Endothelial cell (in vitro differentiated cells): ENCODE results near the gene TMEM203. TPM values are rescaled to one million over a fixed set of nuclear protein-coding genes. Genes with fewer than 3 reads are reported as not detected.

ENCODE experiments used
- DNase-seq: peaks from one replicate; pipeline ENCODE4 v3.0.0; 2021; ENCODE audit warnings: low spot score
- H3K27ac Mint-ChIP-seq: one replicate; pipeline ENCODE4 v1.8.0; 2021; ENCODE audit warnings: mixed read lengths, inconsistent platforms; ENCODE audit not compliant: unreplicated experiment
- H3K27me3 Mint-ChIP-seq: one replicate; pipeline ENCODE4 v1.8.0; 2021; ENCODE audit warnings: mild to moderate bottlenecking, moderate library complexity, mixed read lengths, inconsistent platforms; ENCODE audit not compliant: unreplicated experiment
- H3K36me3 Mint-ChIP-seq: one replicate; pipeline ENCODE4 v1.8.0; 2021; ENCODE audit warnings: mild to moderate bottlenecking, low read depth, mixed read lengths, inconsistent platforms; ENCODE audit not compliant: unreplicated experiment
- H3K4me1 Mint-ChIP-seq: one replicate; pipeline ENCODE4 v1.8.0; 2021; ENCODE audit warnings: mild to moderate bottlenecking, mixed read lengths, inconsistent platforms; ENCODE audit not compliant: unreplicated experiment
- H3K4me3 Mint-ChIP-seq: one replicate; pipeline ENCODE4 v1.8.0; 2021; ENCODE audit warnings: mild to moderate bottlenecking, mixed read lengths, inconsistent platforms; ENCODE audit not compliant: unreplicated experiment
- H3K9me3 Mint-ChIP-seq: one replicate; pipeline ENCODE4 v1.8.0; 2021; ENCODE audit warnings: mixed read lengths, inconsistent platforms; ENCODE audit not compliant: unreplicated experiment
- total RNA-seq: library from RNA; stranded (reverse); fragmentation: NEBNext Ultra II Directional; extraction: Animal tissue kit (Norgen Biotek cat#: 25700); gene quantifications from one replicate; pipeline ENCODE4 v1.2.1, GENCODE V29; 2021; ENCODE audit not compliant: unreplicated experiment
- TF ChIP-seq, protein P1 (sequence below): fragments of 200-600 bp; sonication (generic); IDR thresholded peaks from one replicate; pipeline ENCODE4 v1.5.0; 2021; ENCODE audit warnings: antibody characterized with exemption; ENCODE audit not compliant: unreplicated experiment

TMEM203 gene
- total RNA-seq, 1 donor from 2014 or later: 27.4 TPM

DNA sequence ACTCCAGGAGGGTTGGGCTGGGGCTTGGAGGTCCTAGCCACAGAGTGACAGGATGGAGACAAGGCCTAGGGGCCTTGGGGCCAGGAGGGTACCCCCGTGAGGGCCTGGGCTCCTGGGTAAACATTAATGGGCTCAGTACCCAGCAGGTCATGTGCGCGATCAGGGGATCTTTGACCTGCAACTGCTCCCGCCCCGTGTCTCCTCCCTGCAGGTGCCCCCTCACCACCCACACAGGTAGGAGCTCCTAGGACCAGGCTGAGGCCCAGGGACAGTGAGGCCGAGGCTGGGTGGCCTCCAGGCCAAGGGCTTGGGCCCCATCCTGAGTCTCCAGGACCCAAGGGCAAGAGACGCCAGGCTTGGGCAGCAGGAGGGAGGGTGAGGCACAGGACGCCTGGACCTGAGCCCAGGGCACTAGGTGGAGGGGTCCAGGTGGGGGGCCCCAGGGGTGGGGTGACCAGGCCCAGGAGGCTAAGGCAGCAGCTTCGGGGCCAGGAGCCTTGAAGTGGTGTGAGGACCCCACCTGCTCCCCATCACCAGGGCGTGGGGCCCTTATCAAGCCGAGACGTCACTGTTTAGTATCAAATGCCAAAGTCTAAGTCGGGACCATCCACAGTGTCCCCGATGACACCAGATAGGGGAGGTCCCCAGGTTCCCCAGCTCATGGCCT, 25.4 kb upstream of the TMEM203 start, which contains the start of gene SLC34A3:
SLC34A3 (plus strand) TSS at position 197 of the 667 bp plus-strand sequence. CDS start 802 bp downstream, outside the sequence.
- TF ChIP-seq, protein P1, sequence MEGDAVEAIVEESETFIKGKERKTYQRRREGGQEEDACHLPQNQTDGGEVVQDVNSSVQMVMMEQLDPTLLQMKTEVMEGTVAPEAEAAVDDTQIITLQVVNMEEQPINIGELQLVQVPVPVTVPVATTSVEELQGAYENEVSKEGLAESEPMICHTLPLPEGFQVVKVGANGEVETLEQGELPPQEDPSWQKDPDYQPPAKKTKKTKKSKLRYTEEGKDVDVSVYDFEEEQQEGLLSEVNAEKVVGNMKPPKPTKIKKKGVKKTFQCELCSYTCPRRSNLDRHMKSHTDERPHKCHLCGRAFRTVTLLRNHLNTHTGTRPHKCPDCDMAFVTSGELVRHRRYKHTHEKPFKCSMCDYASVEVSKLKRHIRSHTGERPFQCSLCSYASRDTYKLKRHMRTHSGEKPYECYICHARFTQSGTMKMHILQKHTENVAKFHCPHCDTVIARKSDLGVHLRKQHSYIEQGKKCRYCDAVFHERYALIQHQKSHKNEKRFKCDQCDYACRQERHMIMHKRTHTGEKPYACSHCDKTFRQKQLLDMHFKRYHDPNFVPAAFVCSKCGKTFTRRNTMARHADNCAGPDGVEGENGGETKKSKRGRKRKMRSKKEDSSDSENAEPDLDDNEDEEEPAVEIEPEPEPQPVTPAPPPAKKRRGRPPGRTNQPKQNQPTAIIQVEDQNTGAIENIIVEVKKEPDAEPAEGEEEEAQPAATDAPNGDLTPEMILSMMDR: no peak
- no peaks in the 10 kb centered on the region for H3K9me3 Mint-ChIP-seq
- no peaks in the 10 kb centered on the region for H3K36me3 Mint-ChIP-seq
- H3K4me3 Mint-ChIP-seq: no peak within 1 kb of the TSS
- no peaks in the 10 kb centered on the region for H3K4me1 Mint-ChIP-seq
- H3K27ac Mint-ChIP-seq: no peak within 1 kb of the TSS
- DNase-seq: no peak
- H3K27me3 Mint-ChIP-seq: peaks cover 4% of the 10 kb centered on the region

DNA sequence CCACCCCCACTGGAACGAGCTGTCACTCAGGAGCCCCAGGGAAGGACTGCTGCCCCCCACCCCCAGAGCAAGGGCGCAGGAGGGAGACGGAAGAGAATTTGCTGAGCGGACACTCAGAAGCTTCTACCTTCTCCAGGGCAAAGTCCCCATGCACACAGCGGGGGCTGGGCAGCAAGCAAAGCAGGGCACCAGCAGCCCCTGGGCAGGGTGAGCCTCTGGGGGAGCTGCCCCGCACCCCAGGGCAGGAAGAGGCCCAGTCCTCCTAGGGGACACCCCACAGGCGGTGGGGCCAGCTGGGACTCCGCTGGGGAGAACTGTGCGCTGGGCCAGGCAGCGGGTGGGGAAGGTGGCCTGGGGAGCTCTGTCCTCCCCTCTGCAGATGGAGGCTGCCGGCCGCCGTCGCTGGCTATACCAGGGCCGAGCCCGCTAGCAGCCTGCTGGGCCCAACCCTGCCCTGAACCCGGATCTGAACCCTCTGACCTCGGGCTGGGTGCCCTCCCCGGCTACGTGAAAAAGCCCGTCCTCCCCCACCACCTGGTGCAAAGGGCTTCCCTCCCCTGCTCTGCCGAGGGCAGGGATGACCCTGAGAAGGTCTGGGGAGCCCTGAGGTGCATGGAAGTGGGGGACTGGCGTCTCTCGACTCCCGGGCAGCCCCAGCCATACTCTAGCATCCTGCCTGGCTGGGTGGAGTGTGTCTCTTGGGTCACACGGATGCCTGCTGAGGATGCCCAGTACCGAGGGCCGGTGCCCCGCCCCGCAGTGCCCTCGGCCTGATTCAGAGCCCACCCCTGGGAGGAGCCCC, 24.7 kb upstream of the TMEM203 start:
- TF ChIP-seq, protein P1: no peak

DNA sequence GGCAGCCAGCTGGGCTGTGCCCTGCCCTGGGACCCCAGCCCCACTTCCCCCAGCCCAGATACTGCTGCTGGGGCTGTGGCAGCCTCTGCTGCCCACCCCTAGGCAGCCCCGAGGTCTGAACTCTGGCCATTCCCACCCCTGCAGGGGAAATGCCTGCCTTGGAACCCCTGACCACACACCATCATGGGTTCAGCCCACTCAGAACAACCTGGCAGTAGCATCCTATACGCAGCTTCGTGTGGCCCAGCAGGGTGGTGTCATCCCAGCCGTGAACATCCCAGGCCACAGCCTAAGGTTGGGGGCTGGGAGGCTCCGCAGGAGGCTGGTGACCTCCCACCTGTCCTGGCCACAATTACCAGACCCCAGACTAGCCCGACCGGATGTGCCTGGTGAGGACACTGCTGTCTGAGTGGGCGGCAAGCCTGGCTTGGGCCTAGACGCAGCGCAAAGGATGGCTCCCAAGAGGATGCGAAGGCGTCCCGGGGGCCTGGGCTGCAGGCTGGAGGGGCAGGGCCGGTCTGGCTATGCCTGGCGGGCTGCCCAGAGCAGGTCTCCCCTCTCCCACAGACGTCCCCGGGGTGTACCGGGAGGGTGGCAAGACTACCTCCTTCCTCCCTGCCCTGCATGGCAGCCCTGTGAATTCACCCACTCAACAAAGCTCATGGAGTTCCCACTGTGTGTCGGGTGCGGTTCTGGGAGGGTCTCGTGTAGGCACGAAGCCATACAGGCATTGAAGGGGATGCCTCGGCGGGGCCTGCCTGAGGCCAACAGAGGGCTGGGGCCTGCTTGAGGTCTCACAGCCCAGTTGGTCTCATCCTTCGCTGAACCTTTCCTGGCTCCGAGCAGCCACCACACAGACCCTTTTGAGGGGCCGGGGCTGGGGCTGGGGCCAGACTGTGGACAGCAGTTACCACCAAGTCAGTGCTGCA, 23.8 kb upstream of the TMEM203 start:
- Mint-ChIP-seq H3K27ac (no peak overlapping the region), H3K36me3 (no peaks in the 10 kb centered on the region), H3K4me3 (no peak overlapping the region), H3K27me3 (peaks cover 7% of the 10 kb centered on the region), H3K9me3 (no peaks in the 10 kb centered on the region), H3K4me1 (no peaks in the 10 kb centered on the region)
- no peak for DNase-seq
- TF ChIP-seq, protein P1: no peak

More for the DNA sequence above, 24.7 kb upstream of the TMEM203 start:
- Mint-ChIP-seq H3K4me3 (no peak overlapping the region), H3K27ac (no peak overlapping the region), H3K27me3 (peaks cover 7% of the 10 kb centered on the region), H3K4me1 (no peaks in the 10 kb centered on the region), H3K9me3 (no peaks in the 10 kb centered on the region), H3K36me3 (no peaks in the 10 kb centered on the region)
- no peak for DNase-seq

DNA sequence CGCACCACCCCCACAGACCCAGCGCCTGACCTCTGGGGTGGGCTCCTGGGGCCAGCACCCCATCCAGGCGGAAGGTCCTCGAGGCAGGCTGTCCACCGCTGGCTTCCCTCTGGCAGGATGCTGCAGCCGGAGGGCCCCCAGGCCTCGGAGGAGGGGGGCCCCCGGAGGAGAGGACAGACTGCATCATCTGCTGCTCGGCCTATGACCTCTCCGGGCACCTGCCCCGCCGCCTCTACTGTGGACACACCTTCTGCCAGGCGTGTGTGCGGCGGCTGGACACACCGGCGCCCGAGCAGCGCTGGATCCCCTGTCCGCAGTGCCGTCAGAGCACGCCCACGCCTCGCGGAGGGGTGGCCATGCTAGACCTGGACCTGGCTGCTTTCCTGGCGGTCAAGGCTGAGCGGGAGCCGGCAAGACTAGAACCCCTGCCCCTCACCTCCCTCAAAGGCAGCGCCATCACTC, 23.1 kb upstream of the TMEM203 start:
- no peak for DNase-seq
- Mint-ChIP-seq H3K4me1 (no peaks in the 10 kb centered on the region), H3K36me3 (no peaks in the 10 kb centered on the region), H3K27ac (no peak overlapping the region), H3K9me3 (no peaks in the 10 kb centered on the region), H3K27me3 (peaks cover 7% of the 10 kb centered on the region), H3K4me3 (no peak overlapping the region)
- TF ChIP-seq, protein P1: no peak
